PC-9 (cell line): Measurements from ENCODE around the gene CHRM1. TPM values are rescaled to one million over a fixed set of nuclear protein-coding genes. Genes with fewer than 3 reads are reported as not detected.
A peak's percentile ranks its signal among the peaks of the same experiment; 100 is the strongest.

Experiments
- BruUV-seq: library from RNA; stranded (reverse); fragments of 400-500 nt; replicated peaks from 2 replicates; lab custom pipeline; 2021; lab: Mats Ljungman, UMichigan
- CTCF ChIA-PET: fragments of 300-600 bp; sonication (Branson Sonifier 250); formaldehyde crosslinking; loops from one replicate; lab custom pipeline; 2022; ENCODE audit warnings: antibody characterized with exemption; lab: Charles Lee
- POLR2A ChIA-PET: fragments of 300-600 bp; sonication (Branson Sonifier 250); formaldehyde crosslinking; loops from one replicate; lab custom pipeline; 2022; ENCODE audit warnings: antibody characterized with exemption; ENCODE audit not compliant: unreplicated experiment; lab: Charles Lee
- DNase-seq, 2 experiments: peaks; one replicate each; pipeline versions ENCODE4 v3.0.0 to v3.0.0-alpha.2; 2015 to 2022; ENCODE audit warnings: mixed read lengths in 1 of 2
- H2AFZ ChIP-seq: fragments of 200-600 bp; sonication (generic); 2 replicates; pipeline ENCODE4 v1.8.1; 2017; ENCODE audit warnings: antibody characterized with exemption
- H3F3A ChIP-seq: fragments of 200-600 bp; sonication (generic); 2 replicates; pipeline ENCODE4 v1.8.1; 2017; ENCODE audit warnings: antibody characterized with exemption, mild to moderate bottlenecking, low read depth; ENCODE audit not compliant: insufficient read depth
- H3K27ac ChIP-seq: fragments of 200-600 bp; sonication (generic); 2 replicates; pipeline ENCODE4 v1.6.1; 2016; ENCODE audit warnings: mixed run types
- H3K27me3 ChIP-seq: fragments of 200-600 bp; sonication (generic); 2 replicates; pipeline ENCODE4 v1.6.1; 2016; ENCODE audit warnings: low read depth, mixed run types; ENCODE audit not compliant: insufficient read depth
- H3K36me3 ChIP-seq: fragments of 200-600 bp; sonication (generic); 2 replicates; pipeline ENCODE4 v1.6.1; 2016; ENCODE audit warnings: low read depth, mixed run types
- H3K4me1 ChIP-seq: fragments of 200-600 bp; sonication (generic); replicated peaks from 2 replicates; pipeline ENCODE4 v1.6.1; 2016; ENCODE audit warnings: mixed run types; ENCODE audit not compliant: insufficient read depth
- H3K4me2 ChIP-seq: fragments of 200-600 bp; sonication (generic); 2 replicates; pipeline ENCODE4 v1.6.1; 2017; ENCODE audit warnings: mixed run types
- H3K4me3 ChIP-seq: fragments of 200-600 bp; sonication (generic); 2 replicates; pipeline ENCODE4 v1.6.1; 2016; ENCODE audit warnings: mixed run types
- H3K79me2 ChIP-seq: fragments of 200-600 bp; sonication (generic); 2 replicates; pipeline ENCODE4 v1.6.1; 2017; ENCODE audit warnings: low read depth, mixed run types
- H3K9me2 ChIP-seq: fragments of 200-600 bp; sonication (generic); 2 replicates; pipeline ENCODE4 v1.8.1; 2017; ENCODE audit warnings: mild to moderate bottlenecking; ENCODE audit not compliant: insufficient read depth
- H3K9me3 ChIP-seq: fragments of 200-600 bp; sonication (generic); 2 replicates; pipeline ENCODE4 v1.8.1; 2016; ENCODE audit warnings: low read depth; ENCODE audit not compliant: insufficient read depth
- H4K20me1 ChIP-seq: fragments of 200-600 bp; sonication (generic); 2 replicates; pipeline ENCODE4 v1.8.1; 2017; ENCODE audit not compliant: insufficient read depth
- EZH2 ChIP-seq: fragments of 200-600 bp; sonication (generic); IDR thresholded peaks from 2 replicates; pipeline ENCODE4 v1.8.0; 2017; ENCODE audit warnings: antibody characterized with exemption, low read depth
- intact Hi-C: fragments of 100-400 bp; cut with micrococcal nuclease; formaldehyde crosslinking; loops from one replicate; pipeline ENCODE4 v1.10.0; 2022; ENCODE audit not compliant: unreplicated experiment
- total RNA-seq: library from RNA; stranded (reverse); gene quantifications from 2 replicates; pipeline ENCODE4 v1.2.3, GENCODE V29; 2021
- TF ChIP-seq, protein P1 (sequence below): fragments of 200-600 bp; sonication (generic); conservative IDR thresholded peaks from 2 replicates; pipeline ENCODE4 v1.6.1; 2017; ENCODE audit warnings: mixed run types, antibody characterized with exemption, mild to moderate bottlenecking, moderate library complexity

CHRM1 gene
- total RNA-seq, 1 experiment from 2014 or later = not detected

DNA sequence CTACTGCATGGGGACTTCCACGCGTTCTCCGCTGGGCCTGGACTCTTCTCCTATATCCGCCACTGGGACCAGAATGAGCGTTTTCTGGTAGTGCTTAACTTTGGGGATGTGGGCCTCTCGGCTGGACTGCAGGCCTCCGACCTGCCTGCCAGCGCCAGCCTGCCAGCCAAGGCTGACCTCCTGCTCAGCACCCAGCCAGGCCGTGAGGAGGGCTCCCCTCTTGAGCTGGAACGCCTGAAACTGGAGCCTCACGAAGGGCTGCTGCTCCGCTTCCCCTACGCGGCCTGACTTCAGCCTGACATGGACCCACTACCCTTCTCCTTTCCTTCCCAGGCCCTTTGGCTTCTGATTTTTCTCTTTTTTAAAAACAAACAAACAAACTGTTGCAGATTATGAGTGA lies 32.8 kb downstream of the CHRM1 start:
- Histone ChIP-seq H3K4me2 (no peak overlapping the region), H3F3A (peaks cover 92% of the 10 kb centered on the region), H4K20me1 (peaks cover 77% of the 10 kb centered on the region), H3K9me2 (no peaks in the 10 kb centered on the region), H3K36me3 (peaks cover 53% of the 10 kb centered on the region), H3K27me3 (no peaks in the 10 kb centered on the region), H3K79me2 (peaks cover 39% of the 10 kb centered on the region), H2AFZ (no peak overlapping the region), H3K4me3 (no peak overlapping the region), H3K4me1 (peaks cover 28% of the 10 kb centered on the region), H3K27ac (no peak overlapping the region), H3K9me3 (no peaks in the 10 kb centered on the region)
- ChIA-PET POLR2A (no interaction called here), CTCF (interaction anchor here (0.6 kb wide), 1 partner anchor 498 kb away, joined by 13 read pairs; no protein-coding TSS in a partner anchor)
- no peak for TF ChIP-seq EZH2
- TF ChIP-seq, protein P1, sequence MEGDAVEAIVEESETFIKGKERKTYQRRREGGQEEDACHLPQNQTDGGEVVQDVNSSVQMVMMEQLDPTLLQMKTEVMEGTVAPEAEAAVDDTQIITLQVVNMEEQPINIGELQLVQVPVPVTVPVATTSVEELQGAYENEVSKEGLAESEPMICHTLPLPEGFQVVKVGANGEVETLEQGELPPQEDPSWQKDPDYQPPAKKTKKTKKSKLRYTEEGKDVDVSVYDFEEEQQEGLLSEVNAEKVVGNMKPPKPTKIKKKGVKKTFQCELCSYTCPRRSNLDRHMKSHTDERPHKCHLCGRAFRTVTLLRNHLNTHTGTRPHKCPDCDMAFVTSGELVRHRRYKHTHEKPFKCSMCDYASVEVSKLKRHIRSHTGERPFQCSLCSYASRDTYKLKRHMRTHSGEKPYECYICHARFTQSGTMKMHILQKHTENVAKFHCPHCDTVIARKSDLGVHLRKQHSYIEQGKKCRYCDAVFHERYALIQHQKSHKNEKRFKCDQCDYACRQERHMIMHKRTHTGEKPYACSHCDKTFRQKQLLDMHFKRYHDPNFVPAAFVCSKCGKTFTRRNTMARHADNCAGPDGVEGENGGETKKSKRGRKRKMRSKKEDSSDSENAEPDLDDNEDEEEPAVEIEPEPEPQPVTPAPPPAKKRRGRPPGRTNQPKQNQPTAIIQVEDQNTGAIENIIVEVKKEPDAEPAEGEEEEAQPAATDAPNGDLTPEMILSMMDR = no peak
- intact Hi-C loops = no loop called here
- no TSS peak for BruUV-seq
- DNase-seq = no peak

DNA sequence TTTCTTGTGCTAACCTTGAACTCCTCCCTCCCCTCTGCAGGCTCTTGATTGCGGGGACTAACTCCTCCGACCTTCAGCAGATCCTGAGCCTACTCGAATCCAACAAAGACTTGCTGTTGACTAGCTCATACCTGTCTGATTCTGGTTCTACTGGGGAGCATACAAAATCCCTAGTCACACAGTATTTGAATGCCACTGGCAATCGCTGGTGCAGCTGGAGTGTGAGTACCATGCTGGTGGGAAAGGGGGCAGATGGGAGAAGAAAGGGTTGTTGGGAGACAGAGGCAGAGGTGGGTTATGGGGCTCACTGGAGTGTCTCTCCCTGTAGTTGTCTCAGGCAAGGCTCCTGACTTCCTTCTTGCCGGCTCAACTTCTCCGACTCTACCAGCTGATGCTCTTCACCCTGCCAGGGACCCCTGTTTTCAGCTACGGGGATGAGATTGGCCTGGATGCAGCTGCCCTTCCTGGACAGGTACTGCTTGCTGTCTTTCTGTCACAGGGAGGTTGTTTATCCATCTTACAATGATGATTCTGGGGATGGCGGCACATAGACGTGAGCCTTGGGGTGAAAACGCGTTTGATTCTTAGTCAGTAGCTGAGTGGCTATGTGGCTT lies 35.9 kb downstream of the CHRM1 start:
- ChIA-PET POLR2A (no interaction called here), CTCF (no interaction called here)
- Histone ChIP-seq H3K27me3 (no peaks in the 10 kb centered on the region), H3K9me3 (no peaks in the 10 kb centered on the region), H3K9me2 (no peaks in the 10 kb centered on the region), H3K4me3 (peak overlapping the region; percentile 10; the same call in 1 of the 2 replicates), H4K20me1 (peaks cover 81% of the 10 kb centered on the region), H3K27ac (peak overlapping the region; percentile 30; the same call in 1 of the 2 replicates), H3K4me2 (peak overlapping the region; percentile 99), H3K79me2 (peaks cover 65% of the 10 kb centered on the region), H3F3A (peaks cover 94% of the 10 kb centered on the region), H2AFZ (no peak overlapping the region), H3K36me3 (peaks cover 71% of the 10 kb centered on the region), H3K4me1 (peaks cover 40% of the 10 kb centered on the region)
- BruUV-seq = no TSS peak
- intact Hi-C loops = no loop called here
- DNase-seq = no peak
- TF ChIP-seq, protein P1 = no peak
- TF ChIP-seq EZH2 = no peak

DNA sequence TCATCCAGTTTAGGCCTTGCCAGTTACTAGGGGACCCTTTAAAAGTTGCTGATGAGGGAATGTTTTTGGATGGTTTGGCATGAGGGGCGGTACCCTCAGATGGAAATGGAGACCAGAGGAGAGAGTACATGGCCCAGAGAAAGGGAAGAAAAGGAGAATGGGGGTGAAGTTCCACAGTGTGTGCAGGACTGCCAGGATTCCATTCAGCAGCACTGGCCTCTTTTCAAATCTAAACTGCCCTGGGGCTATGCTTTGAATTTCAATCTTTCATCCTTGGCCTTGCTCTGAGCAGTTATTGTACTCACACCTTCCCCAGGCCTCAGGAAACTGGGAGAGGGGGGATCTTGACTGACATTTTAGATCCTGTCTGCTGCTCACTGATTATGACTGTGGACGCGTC lies 37.5 kb downstream of the CHRM1 start:
- Histone ChIP-seq H3F3A (peaks cover 94% of the 10 kb centered on the region), H2AFZ (no peak overlapping the region), H3K4me2 (peak overlapping the region; percentile 99), H3K4me3 (peak overlapping the region; percentile 69), H3K79me2 (peaks cover 80% of the 10 kb centered on the region), H3K27ac (peak overlapping the region; percentile 96), H3K4me1 (peaks cover 51% of the 10 kb centered on the region), H3K9me2 (no peaks in the 10 kb centered on the region), H3K27me3 (no peaks in the 10 kb centered on the region), H3K36me3 (peaks cover 64% of the 10 kb centered on the region), H4K20me1 (peaks cover 66% of the 10 kb centered on the region), H3K9me3 (no peaks in the 10 kb centered on the region)
- ChIA-PET POLR2A (interaction anchor here (0.6 kb wide), 1 partner anchor 16 kb away, joined by 5 read pairs; no protein-coding TSS in a partner anchor), CTCF (no interaction called here)
- no peak for TF ChIP-seq EZH2
- TF ChIP-seq, protein P1 = no peak
- BruUV-seq = no TSS peak
- DNase-seq = no peak
- intact Hi-C loops = loop anchor here (5.0 kb wide), 4 partner anchors 96 to 486 kb away; partner anchors contain the start of genes EML3, HNRNPUL2, ROM1 and TMEM179B
